GM20431 (cell line): ENCODE results near the gene CTXN2.

Experiments used
- in situ Hi-C: fragments of 300-500 bp; cut with MseI, MboI; formaldehyde crosslinking; loops from one replicate; pipeline ENCODE4 v1.15.0; 2020; ENCODE audit warnings: low sequenced_read_pairs; ENCODE audit not compliant: unreplicated experiment

CTXN2 gene

GRCh38 chr15:48221261-48221660 is 29.8 kb downstream of the CTXN2 start:
- in situ Hi-C loops, result no loop called here

GRCh38 chr15:48221885-48222284 is 30.4 kb downstream of the CTXN2 start:
- in situ Hi-C loops, result no loop called here

- in situ Hi-C loops, result no loop called here
Observed at GRCh38 chr15:48222627-48223026, 31.2 kb downstream of the CTXN2 start.

DNA sequence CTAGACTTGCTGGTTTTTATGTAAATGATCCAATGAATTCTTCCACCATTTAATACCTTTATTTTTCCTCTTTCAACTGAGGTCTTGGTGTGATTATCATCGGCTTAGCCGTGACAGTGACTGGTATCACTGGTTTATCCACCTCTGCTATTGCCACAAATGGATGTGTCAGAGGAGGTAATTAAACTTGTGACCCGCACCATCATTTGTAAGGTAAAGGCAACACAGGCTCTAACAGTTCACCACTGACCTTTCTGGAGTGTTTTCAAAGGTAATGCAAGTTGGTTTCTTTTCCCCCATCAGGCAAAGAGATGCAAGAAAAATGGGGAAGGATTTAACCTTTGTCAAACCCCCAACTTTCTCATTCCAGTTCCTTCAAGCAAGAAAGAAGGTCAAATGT is 34.3 kb downstream of the CTXN2 start:
- in situ Hi-C loops, result loop anchor here (25.0 kb wide), 1 partner anchor 113 kb away; the partner anchor contains the start of gene SLC24A5

- in situ Hi-C loops, result loop anchor here (25.0 kb wide), 1 partner anchor 118 kb away; the partner anchor contains the start of gene SLC24A5
Observed at GRCh38 chr15:48230498-48230897, 39.0 kb downstream of the CTXN2 start.

DNA sequence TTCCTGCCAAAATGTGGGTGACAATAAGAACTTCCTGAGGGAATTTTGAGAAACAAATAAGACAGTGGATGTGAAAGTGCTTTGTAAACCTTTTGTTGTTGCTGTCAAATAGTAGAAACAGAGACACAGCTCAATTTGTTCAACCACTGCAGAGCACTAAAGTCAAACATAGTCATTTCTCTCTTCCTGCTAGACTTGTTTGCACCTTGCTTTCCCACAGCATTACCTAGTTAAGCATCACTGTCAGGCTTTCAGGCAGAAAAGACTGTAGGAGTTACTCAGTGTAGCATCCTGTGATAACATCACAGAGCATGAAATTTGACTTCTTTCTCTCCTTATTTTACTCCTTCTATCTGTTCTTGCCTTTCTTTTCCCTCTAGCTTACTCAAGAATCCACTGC is 41.8 kb downstream of the CTXN2 start:
- in situ Hi-C loops, result loop anchor here (25.0 kb wide), 1 partner anchor 121 kb away; the partner anchor contains the start of gene SLC24A5

- in situ Hi-C loops, result loop anchor here (25.0 kb wide), 1 partner anchor 127 kb away; the partner anchor contains the start of gene SLC24A5
Observed at GRCh38 chr15:48239334-48239733, 47.9 kb downstream of the CTXN2 start.

GRCh38 chr15:48242015-48242414 is 50.5 kb downstream of the CTXN2 start:
- in situ Hi-C loops, result loop anchor here (25.0 kb wide), 1 partner anchor 130 kb away; the partner anchor contains the start of gene SLC24A5

- in situ Hi-C loops, result loop anchor here (25.0 kb wide), 1 partner anchor 130 kb away; the partner anchor contains the start of gene SLC24A5
Observed at GRCh38 chr15:48242535-48242934, 51.1 kb downstream of the CTXN2 start.

DNA sequence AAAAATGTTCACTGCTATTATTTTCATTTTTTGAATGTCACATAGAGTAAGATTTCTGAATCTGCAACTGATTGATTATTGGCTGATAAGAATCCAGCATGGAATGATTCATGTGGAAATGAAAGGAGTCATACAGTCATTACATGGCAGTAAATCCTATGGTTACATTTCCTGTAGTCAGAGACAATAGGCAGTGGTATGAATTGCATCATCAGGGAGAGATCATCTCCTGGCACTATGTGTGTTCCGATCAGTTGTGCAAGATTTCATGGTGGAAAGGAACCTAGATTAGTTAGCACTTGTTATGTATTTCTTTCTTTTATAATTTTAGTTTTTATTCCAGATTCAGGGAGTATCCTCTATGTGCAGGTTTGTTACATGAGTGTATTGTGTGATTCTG is 53.5 kb downstream of the CTXN2 start:
- in situ Hi-C loops, result loop anchor here (25.0 kb wide), 1 partner anchor 133 kb away; the partner anchor contains the start of gene SLC24A5

DNA sequence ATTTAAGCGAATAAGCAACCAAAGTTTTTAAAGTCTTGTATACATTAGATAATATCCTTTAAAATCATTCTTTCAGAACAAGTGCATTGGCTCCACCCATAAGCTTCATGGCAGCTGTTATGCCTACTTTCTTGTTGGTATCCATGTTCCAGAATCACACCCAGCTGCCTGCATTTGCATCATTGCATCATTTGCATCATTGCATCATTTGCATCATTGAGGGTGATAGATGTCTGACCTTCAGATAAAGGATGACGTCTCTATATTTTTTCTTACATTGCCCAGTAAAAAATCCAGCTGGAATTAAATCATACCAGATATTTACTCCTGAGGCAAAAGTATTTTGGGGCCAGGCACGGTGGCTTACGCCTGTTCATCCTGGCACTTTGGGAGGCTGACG is 56.9 kb downstream of the CTXN2 start:
- in situ Hi-C loops, result loop anchor here (25.0 kb wide), 1 partner anchor 136 kb away; the partner anchor contains the start of gene SLC24A5

DNA sequence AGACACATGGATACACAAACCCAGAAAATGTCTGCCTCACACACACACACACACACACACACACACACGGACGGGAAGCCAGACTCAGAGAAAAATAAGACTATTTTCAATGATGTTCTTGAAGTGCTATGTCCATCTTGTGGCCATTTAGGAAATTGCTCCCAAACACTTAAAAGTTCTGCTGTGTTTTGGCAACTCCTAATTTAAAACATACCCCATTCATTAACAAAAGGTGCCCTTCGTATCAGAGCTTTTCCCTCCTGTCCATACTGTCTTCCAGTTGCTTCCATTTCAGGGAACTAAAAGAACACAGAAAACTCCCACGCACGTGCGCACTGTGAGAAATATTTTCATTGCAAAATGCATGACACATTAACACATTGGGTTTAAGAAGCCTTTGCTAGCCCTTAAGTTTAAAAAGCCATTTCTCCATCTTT is 59.2 kb downstream of the CTXN2 start:
- in situ Hi-C loops, result no loop called here

- in situ Hi-C loops, result no loop called here
Observed at GRCh38 chr15:48253172-48253571, 61.7 kb downstream of the CTXN2 start.
